GM21423 (cell line): ENCODE measurements around the gene SBSN.
"Not testable (repeated sequence)": the region's sequence is repeated elsewhere in the genome, so short reads cannot be mapped to it uniquely, and the experiment has no call there.

Experiments
- ATAC-seq: cut with Tn5 transposase; IDR thresholded peaks from one replicate; pipeline ENCODE4 v1.9.1; 2021; ENCODE audit warnings: mild to moderate bottlenecking, moderate library complexity; ENCODE audit not compliant: unreplicated experiment

The SBSN gene

GRCh38 chr19:35476149-35476548 is 52.0 kb downstream of the SBSN start:
- ATAC-seq: no peak

- not testable (repeated sequence) for ATAC-seq
Observed at GRCh38 chr19:35474594-35474993, 53.5 kb downstream of the SBSN start.

DNA sequence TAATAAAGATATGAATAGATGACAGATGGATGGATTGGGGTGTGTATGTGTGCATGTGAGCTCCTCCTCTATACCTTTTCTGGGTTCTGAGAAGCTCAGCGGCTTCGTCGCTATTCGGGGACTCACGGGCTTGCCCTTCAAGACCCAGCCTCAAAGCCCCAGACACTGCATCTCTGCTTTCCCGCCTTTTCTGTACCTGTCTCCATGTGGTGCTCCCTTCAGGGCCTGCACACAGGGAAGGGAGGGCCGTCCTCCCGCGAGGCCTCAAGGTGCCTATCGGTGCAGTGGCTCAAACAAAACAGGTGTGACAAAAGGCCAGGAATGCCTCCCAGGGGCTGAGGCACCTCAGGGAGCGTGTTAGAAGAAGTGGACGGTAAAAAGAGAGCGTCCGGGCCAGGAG is 54.0 kb downstream of the SBSN start:
- no peak for ATAC-seq
